Measurements from ENCODE around the gene MANSC1. TPM values are rescaled to one million over a fixed set of nuclear protein-coding genes. Genes with fewer than 3 reads are reported as not detected.

Gene MANSC1
- total and polyA plus RNA-seq, 2 of the 13 experiments (the other 11 are each of a cell fraction or from before 2014, with no cell fraction given), result 1.9 to 4.2 TPM

- TF ChIP-seq RFX1 (IDR thresholded peaks at IDR 0.05) (no peak), JDP2 (CRISPR knock-in tag; IDR thresholded peaks at IDR 0.05; ENCODE audit: borderline replicate concordance) (no peak), RXRB (CRISPR knock-in tag; IDR thresholded peaks at IDR 0.05; ENCODE audit: borderline replicate concordance) (no peak), ZNF275 (CRISPR knock-in tag; IDR thresholded peaks at IDR 0.05; ENCODE audit: borderline replicate concordance) (no peak)
- H3K27ac ChIP-seq (ENCODE audit: extremely low read length, insufficient read depth, low read length), result peak overlapping the region; percentile 19
- ChIA-PET CTCF (ENCODE audit: low intra/inter-chr PET ratio, low total read pairs) (no interaction called here), POLR2A (interaction anchor here (1.0 to 1.9 kb wide), 6 partner anchors 12 to 164 kb away, joined by 3 to 28 read pairs (median 4); partner anchors contain the start of gene DUSP16)
- no peak overlapping the region for H3K9ac ChIP-seq (ENCODE audit: insufficient read depth, low read depth, low read length)
- no peaks in the 10 kb centered on the region for H3K27me3 ChIP-seq (ENCODE audit: control insufficient read depth in 1 of 2, insufficient read depth in 2 of 2, low read length in 2 of 2)
- no peak overlapping the region for H3K4me3 ChIP-seq (replicated peaks in 1 of 3; ENCODE audit: insufficient read depth in 1 of 3, low read depth in 2 of 3, low read length in 3 of 3)
- peaks cover 83% of the 10 kb centered on the region for H3K4me1 ChIP-seq (ENCODE audit: insufficient read depth, low read length)
- intact Hi-C loops (cut with micrococcal nuclease; ENCODE audit: unreplicated experiment), result loop anchor here (2.0 kb wide), 1 partner anchor 50 kb away; no protein-coding TSS in a partner anchor
- ATAC-seq (no peak), FAIRE-seq (no peak), DNase-seq (ENCODE audit: low spot score) (no peak)
- no peak overlapping the region for H3K4me2 ChIP-seq (ENCODE audit: low read depth, low read length)
- 100% methylated on average over 1 of the region's 1 CpG for WGBS (ENCODE audit: low lambda C conversion rate)
- peaks cover 3% of the 10 kb centered on the region for H3K79me2 ChIP-seq (ENCODE audit: insufficient read depth, low read length)
- BruUV-seq (replicated peaks), result no TSS peak
- H4K20me1 ChIP-seq (ENCODE audit: insufficient read depth, low read length), result no peaks in the 10 kb centered on the region
- H3K9me3 ChIP-seq (ENCODE audit: low read length), result no peaks in the 10 kb centered on the region
- in situ Hi-C loops (cut with HindIII; ENCODE audit: extremely low pct_ligation_motif_present, low pct_unique_long_range_greater_than_20kb), result no loop called here
- no peak overlapping the region for H2AFZ ChIP-seq (ENCODE audit: low read length)
- no peaks in the 10 kb centered on the region for H3K36me3 ChIP-seq (replicated peaks in 1 of 2; ENCODE audit: control insufficient read depth in 1 of 2, insufficient read depth in 2 of 2, low read length in 2 of 2)
These were observed 49.1 kb upstream of the MANSC1 start for GRCh38 chr12:12399161-12399560.

DNA sequence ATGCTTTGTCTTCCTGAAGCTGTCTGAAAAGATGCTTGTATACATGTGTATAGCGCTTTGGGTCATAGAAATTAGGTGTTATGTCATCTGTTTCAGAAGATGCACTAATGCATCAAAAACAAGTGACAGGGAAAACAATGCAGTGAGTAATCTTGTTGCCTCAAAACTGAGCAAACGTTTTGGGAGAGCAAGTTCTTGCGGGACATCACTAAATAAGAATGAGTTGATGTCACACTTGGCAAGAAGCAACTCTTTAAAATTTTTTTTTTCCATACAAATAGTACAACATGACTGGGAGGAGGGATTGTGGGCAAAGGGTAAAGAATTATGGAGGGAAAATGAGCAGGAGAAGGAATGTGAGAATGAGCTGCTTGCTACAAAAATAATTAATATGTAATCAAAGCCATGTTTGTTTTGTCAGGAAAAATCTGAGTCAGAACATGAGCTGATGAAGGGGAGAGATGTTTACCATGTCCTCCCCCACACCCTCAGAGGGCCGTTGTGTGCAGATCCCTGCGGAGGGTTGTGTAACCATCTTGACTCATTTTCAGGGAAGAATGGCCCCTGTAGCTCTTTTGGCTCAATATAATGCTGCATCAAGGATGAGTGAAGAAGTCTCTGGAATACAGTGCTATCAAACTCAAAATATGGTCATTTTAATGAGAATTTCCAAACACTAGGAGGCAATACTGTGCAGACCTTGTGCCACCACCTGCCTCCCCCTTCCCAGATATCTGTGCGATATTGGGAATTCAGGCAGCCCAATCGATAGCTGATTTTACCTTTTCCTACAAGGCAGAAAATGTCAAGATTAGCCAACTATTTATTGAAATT lies 48.2 kb upstream of the MANSC1 start:
- TSS peak; percentile 82 for BruUV-seq (replicated peaks)
- peak; percentile 84 for ATAC-seq
- H3K27me3 ChIP-seq (ENCODE audit: control insufficient read depth in 1 of 2, insufficient read depth in 2 of 2, low read length in 2 of 2), result no peaks in the 10 kb centered on the region
- WGBS (ENCODE audit: low lambda C conversion rate), result 46% methylated on average over 7 of the region's 7 CpGs
- no peaks in the 10 kb centered on the region for H4K20me1 ChIP-seq (ENCODE audit: insufficient read depth, low read length)
- H3K4me3 ChIP-seq (replicated peaks in 1 of 3; ENCODE audit: insufficient read depth in 1 of 3, low read depth in 2 of 3, low read length in 3 of 3), result no peak overlapping the region
- no peak overlapping the region; the same call in 1 of the 2 replicates for H3K9ac ChIP-seq (ENCODE audit: insufficient read depth, low read depth, low read length)
- H3K4me1 ChIP-seq (ENCODE audit: insufficient read depth, low read length), result peaks cover 82% of the 10 kb centered on the region
- peak; percentile 84 for FAIRE-seq
- H3K27ac ChIP-seq (ENCODE audit: extremely low read length, insufficient read depth, low read length), result peak overlapping the region; percentile 19
- intact Hi-C loops (cut with micrococcal nuclease; ENCODE audit: unreplicated experiment), result loop anchor here (2.0 kb wide), 1 partner anchor 51 kb away; no protein-coding TSS in a partner anchor
- peak overlapping the region; percentile 38; the same call in 1 of the 2 replicates for H3K4me2 ChIP-seq (ENCODE audit: low read depth, low read length)
- CTCF ChIA-PET (ENCODE audit: low intra/inter-chr PET ratio, low total read pairs), result no interaction called here
- H3K36me3 ChIP-seq (replicated peaks in 1 of 2; ENCODE audit: control insufficient read depth in 1 of 2, insufficient read depth in 2 of 2, low read length in 2 of 2), result no peaks in the 10 kb centered on the region
- in situ Hi-C loops (cut with HindIII; ENCODE audit: extremely low pct_ligation_motif_present, low pct_unique_long_range_greater_than_20kb), result no loop called here
- no peaks in the 10 kb centered on the region for H3K9me3 ChIP-seq (ENCODE audit: low read length)
- POLR2A ChIA-PET, result interaction anchor here (0.7 to 1.9 kb wide), 16 partner anchors 8 to 321 kb away, joined by 3 to 28 read pairs (median 4); partner anchors contain the start of gene DUSP16
- no peak overlapping the region for H2AFZ ChIP-seq (ENCODE audit: low read length)
- peaks cover 3% of the 10 kb centered on the region for H3K79me2 ChIP-seq (ENCODE audit: insufficient read depth, low read length)
- peak; percentile 89 for DNase-seq (ENCODE audit: low spot score)
- TF ChIP-seq RXRB (CRISPR knock-in tag; IDR thresholded peaks at IDR 0.05; ENCODE audit: borderline replicate concordance) (peak; percentile 51; the same call in 1 of the 2 replicates), KDM3A (CRISPR knock-in tag; IDR thresholded peaks at IDR 0.05; ENCODE audit: low read depth) (peak; percentile 30; the same call in 1 of the 2 replicates), MED1 (CRISPR knock-in tag; IDR thresholded peaks at IDR 0.05) (peak; percentile 82), NCOA2 (CRISPR knock-in tag; IDR thresholded peaks at IDR 0.05) (peak; percentile 82), GFI1 (CRISPR knock-in tag; IDR thresholded peaks at IDR 0.05; ENCODE audit: borderline replicate concordance) (peak; percentile 95), MAX (IDR thresholded peaks at IDR 0.05) (0 out of 2 replicates have a peak, but pooled peaks have one; percentile 20), TRIM24 (CRISPR knock-in tag; IDR thresholded peaks at IDR 0.05) (no peak), FOXA3 (CRISPR knock-in tag; IDR thresholded peaks at IDR 0.05) (peak; percentile 91), ISL2 (CRISPR knock-in tag; IDR thresholded peaks at IDR 0.05) (peak; percentile 57), CEBPZ (IDR thresholded peaks at IDR 0.05; ENCODE audit: low read length) (no peak)

All from HepG2 (cell line).